NCI-H774 (cell line): ENCODE data around the gene CYP4F2.
A peak's percentile ranks its signal among the peaks of the same experiment; 100 is the strongest.
"Not testable (repeated sequence)": the region's sequence is repeated elsewhere in the genome, so short reads cannot be mapped to it uniquely, and the experiment has no call there.

ENCODE experiments used
- DNase-seq: peaks from one replicate; lab custom pipeline; 2025; lab: John Stamatoyannopoulos, UW

Gene CYP4F2

DNA sequence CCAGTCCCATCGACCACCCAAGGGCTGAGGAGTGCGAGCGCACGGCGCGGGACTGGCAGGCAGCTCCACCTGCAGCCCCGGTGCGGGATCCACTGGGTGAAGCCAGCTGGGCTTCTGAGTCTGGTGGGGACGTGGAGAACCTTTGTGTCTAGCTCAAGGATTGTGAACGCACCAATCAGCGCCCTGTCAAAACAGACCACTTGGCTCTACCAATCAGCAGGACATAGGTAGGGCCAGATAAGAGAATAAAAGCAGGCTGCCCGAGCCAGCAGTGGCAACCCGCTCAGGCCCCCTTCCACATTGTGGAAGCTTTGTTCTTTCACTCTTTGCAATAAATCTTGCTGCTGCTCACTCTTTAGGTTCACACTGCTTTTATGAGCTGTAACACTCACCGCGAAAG lies 2.2 kb upstream of the CYP4F2 start:
- DNase-seq: not testable (repeated sequence)

DNA sequence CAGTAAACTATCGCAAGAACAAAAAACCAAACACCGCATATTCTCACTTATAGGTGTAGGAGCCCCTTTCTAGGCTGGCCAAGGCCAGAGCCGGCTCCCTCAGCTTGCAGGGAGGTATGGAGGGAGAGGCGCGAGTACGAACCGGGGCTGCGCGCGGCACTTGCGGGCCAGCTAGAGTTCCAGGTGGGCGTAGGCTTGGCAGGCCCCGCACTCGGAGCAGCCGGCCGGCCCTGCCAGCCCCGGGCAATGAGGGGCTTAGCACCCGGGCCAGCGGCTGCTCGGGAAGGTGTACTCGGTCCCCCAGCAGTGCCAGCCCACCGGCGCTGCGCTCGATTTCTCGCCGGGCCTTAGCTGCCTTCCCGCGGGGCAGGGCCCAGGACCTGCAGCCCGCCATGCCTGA lies 1.7 kb upstream of the CYP4F2 start:
- DNase-seq: not testable (repeated sequence)

DNA sequence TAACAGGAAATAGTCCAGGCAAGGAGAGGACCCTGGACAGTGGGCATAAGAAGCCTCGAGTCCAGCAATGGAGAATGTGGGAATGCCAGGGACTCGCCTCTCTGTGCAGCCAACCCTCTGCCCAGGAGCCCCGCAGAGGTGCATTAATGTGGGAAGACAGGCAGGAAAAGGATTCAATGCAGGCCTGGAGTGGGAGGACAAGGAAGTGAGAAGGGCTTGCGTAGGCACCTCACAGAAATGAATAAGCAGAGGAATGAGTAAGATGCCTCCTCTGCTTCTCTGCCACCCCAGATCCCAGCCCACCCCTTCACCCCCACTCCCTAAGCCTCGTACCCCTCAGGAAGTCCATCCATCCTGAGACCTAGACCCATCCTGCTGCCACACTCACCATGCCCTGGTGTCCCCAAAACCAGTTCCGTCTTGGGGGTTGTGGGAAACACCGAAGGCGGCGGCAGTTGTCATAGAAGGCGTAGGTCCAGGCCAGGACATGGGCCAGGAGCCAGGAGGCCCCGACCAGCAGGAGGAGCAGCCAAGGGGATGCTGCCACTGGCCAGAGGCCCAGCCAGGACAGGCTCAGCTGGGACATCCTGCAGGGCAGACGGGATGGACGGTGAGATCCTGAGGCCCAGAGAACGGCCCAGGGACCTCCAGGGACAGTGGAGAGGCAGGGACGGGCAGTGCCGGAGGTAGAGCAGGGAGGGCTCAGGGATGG lies 692 bp downstream of the CYP4F2 start:
- DNase-seq: no peak

DNA sequence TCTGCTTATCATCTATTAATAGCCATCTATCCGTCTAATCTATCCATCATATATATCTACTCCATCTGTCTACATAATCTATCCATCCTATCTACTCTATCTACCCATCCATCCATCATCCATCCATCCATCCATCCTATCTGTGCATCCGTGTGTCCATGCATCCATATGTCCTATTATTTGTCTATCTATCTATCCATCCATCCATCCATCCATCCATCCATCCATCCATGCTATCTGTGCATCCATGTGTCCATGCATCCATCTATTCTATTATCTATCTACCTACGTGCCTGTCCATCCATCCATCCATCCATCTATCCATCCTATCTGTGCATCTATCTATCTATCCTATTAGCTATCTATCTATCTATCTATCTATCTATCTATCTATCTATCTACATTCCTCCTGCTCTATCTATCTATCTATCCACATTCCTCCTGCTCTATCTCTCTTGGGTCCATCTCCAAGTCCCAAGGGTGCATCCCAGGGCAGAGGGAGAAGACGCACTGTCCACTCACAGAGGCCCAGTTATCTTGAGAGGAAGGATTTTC lies 1.9 kb downstream of the CYP4F2 start:
- DNase-seq: no peak

DNA sequence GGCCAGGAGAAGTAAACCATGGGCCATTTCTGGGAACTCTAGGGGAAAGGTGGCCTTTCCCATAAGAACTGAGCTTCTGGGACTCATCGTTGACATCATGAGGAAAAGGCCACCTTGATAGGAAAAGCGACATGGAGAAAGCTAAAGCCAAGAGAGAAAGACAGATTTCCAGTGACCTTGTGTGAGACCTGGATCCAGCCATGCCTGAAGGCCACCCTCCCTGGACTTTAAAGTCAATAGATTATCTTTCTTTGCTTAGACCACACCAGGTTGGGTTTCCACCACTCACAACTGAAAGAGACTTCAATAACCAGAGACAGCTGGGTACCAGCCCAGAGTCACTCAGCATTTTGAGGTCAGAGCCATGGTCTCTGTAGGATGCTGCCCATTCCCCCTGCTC lies 3.5 kb downstream of the CYP4F2 start:
- DNase-seq: no peak

DNA sequence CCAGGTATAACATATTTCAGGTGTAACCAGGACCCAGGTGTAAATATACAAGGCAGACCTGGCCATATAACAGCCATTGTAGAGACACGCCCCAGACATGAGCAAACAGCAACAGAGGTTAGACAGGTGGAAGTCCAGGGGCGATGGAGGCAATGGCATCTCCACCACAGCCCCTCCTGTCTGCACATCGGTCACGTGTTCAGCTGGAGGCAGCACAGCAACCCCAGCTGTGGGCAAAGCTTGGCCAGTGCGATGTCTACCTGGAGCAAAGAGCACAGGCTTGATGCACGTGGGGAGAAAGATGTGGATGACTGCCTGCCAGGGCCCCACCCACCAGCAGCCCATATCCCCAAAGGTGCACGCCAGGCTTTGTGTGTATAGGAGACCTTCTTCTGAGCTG lies 4.4 kb downstream of the CYP4F2 start:
- no peak for DNase-seq

DNA sequence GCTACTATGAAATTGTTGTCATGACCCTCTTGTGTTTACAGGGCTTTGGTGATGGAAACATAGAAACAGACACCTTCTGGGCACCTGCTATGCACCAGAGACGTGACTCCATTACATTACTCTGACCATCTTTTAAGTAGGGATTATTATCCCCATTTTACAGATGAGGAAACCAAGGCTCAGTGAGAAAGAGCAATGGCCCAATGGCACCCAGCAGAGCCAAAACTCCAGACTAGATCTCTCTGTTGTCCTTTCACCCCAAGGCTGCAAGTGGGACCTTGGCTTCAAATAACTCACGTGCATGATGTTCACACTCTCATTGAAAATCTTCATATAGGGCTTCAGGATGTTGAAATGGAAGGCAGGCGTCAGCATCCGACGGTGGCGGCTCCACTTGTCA lies 5.9 kb downstream of the CYP4F2 start:
- DNase-seq: no peak

DNA sequence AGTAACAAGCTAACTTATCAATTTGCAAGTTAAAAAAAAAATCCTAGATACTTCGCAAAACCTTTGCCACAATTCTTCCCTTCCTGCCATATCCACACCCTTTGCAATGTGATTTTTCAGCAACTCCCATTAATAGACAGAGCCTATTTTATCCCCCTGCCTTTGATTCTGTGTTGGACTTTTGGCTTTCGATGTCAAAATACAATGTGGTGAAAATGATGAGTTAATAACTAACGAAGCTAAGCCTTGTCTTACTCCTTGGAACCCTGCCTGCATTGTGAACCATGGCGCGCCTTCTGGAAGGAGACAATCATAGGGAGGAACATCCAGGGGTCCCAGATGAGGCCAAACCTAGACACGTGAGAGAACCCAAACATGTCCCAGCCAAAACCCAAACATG lies 6.4 kb downstream of the CYP4F2 start:
- no peak for DNase-seq

DNA sequence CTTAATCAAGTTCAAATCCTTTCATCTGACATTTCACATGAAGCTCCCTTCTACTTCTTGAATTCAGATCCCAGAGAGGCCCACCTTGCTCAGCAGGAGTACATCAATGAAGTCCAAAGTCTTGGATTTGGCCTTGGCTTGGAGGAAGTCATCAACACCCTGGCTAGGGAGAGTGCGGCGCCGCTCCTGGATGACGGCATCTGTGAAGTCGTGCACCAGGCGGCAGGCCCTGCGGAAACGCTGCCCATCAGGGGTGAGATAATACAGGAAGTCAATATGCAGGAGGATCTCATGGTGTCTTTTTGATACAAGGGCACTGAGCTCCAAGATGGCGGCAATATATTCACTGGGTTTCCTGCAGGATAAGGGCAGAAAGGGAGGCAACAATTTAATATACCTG lies 8.5 kb downstream of the CYP4F2 start:
- not testable (repeated sequence) for DNase-seq

DNA sequence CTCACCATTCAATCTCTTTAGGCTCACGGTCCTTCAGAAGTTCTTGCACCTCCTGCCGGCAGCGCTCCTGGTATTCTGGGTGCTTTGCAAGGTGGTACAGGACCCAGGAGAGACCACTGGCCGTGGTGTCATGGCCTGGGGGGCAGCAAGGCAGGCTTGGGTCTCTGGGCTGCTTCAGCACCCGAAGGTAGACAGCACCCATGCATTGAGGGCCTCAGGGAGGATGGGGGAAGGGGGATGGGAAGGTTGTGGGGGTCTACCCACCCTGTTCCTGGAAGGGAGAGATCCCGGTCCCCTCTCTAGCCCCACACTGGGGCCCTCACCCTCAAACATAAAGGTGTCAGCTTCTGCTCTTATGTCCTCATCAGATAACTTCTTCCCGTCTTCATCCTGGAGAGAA lies 12.0 kb downstream of the CYP4F2 start:
- no peak for DNase-seq

DNA sequence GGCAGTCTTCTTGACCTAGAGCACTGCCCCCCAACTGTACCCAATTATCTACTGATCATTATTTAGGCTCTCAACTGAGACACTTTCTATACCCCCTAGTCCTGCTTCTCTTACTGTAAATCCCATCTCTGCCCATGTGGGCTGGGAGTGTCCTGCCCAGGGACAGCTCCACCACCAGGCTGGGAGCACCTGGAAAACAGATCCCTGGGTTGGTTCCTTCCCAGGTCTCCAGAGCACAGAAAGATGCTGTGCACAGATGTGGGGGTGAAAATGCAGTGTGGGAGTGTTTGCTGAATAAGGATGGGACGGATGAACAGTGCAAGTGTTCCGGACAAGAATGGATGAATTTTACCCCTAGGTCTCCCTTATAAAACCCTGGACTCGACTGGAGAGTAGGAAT lies 12.7 kb downstream of the CYP4F2 start:
- no peak for DNase-seq

DNA sequence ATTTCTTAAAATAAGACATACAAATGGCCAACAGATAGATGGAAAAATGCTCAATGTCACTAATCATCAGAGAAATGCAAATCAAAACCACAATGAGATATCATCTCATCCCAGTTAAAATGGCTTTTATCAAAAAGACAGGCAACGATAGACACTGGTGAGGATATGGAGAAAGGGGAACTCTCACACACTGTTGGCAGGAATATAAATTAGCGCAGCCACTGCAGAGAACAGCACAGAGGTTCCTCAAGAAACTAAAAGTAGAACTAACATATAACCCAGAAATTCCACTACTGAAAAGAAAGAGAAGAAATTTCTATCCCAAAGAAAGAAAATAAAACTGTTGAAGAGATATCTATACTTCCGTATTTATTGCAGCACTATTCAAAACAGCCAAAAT lies 14.5 kb downstream of the CYP4F2 start:
- DNase-seq: not testable (repeated sequence)

DNA sequence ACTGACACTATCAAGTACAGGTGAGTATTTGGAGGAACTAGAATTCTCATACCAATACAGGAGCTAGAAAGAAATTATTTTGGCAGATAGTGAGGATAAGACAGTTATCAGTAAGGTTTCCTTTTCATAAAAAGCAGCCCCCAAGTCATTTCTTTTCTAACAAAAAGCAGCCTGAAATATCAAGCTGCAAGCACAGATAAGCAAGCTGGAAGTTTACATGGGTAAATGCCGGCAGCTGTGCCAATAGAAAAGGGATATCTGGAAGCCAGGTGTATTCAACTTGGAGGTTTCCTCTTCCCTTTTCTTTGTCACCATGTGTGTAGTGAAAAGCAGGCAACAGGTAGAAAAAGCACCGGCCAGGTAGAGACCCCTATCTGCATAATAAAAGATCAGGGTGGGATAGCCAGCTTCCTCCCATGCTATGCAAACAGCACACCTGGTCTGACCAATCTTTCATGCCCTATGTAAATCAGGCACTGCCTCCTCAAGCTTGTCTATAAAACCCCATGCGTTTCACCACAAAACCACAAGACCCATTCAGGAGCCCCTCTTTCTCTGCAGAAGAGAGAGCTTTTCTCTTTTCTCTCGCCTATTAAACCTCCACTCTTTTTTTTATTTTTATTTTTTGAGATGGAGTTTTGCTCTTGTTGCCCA lies 22.9 kb downstream of the CYP4F2 start:
- DNase-seq: peak; percentile 22

DNA sequence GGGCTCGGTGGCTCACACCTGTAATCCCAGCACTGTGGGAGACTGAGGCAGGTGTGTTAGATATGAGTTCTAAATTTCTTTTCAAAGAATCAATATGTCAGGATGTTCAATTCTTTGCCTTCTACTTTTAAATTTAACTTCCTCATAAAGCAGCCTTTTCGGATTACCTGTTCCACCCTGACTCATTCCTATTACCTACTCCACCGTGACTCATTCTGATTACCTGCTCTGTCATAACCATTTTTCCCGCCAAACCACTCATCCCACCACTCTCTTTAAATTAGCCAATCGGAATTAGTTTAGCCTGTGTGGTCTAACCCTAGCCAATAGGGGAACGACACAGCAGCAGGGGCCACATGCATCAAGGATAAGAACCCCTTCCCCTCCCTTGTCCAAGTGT lies 24.1 kb downstream of the CYP4F2 start:
- not testable (repeated sequence) for DNase-seq

DNA sequence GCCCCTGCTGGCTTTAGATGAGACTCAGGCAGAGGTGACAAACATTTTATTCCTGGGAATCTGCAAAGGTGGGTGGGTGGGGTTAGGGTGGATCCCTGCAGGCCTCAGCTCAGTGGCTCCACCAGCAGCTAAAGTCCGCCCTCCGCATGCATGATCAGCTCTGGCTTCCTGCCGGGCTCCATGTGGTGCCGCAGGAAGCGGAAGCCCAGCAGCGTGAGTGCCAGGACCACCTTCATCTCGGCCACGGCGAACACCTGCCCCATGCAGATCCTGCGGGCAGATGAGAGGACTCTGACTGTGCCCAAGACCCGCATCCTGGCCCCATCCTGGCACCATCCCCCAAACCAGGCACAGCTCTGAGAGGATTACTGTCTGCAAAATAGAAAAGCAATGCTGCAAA lies 26.3 kb downstream of the CYP4F2 start:
- DNase-seq: no peak

DNA sequence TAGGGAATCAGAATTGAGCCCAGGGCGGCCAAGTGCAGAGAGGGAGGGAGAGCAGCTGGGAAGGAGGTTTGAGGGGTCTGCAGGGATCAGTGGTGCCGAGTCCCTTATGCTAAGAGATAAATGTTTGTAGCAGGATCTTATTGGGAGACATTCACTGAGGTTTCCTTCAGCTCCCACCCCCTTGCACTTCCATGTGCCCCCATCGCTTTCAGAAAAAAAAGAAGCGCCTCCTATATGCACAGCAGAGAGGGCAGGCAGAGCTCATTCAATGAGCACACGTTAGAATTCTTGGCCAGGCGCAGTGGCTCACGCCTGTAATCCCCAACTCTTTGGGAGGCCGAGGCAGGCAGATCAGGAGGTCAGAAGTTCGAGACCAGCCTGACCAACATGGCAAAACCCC lies 28.0 kb downstream of the CYP4F2 start:
- no peak for DNase-seq

DNA sequence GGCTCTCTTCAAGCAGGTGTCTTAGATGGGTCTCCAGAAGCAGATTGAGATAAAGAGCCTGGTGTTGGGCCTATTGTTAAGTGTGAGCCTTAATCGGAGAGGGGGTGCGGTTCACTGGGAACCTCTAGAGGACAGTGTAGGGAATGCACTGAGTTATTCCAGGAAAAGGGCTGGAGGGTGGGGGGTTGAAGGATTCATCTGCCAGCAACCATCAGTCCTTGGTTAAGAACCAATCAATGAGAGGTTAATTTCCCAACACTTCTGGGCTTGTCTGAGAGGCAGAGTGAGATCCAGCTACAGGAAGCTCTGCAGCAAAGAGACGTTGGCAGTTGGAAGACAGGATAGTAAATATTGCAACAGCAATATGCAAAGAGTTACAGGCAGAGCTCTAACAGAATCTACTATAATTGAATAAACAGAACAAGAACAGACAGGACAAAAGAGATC lies 28.7 kb downstream of the CYP4F2 start:
- DNase-seq: peak; percentile 72

DNA sequence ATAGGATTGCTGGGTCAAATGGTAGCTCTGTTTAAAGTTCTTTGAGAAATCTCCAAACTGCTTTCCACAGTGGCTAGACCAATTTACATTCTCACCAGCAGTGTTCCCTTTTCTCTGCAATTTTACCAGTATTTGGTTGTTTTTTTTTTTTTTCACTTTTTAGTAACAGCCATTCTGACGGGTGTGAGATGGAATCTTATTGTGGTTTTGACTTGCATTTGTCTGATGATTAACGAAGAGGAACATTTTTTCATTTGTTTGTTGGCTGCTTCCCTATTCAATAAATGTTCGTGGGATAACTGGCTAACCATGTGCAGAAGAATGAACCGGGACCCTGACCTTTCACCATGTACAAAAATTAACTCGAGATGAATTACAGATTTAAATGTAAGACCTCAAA lies 31.2 kb downstream of the CYP4F2 start:
- no peak for DNase-seq

DNA sequence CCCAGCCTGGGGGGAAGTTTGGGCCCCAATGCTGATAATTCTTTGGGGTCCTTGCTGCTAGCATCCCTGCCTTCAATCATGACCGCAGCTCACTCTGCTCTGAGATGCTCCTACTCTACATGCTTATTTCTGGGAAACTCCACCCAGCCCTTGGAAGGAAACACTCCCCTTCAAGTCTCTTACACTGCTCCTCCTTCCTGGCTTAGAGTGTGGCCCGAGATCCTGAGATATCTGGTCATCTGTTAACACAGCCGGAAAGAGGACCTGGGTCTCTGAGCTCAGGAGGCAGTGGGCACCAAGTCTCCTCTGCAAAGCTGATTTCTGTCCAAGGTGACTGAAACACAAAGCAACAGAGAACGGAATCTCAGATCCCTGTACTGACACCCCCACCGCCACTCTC lies 33.0 kb downstream of the CYP4F2 start:
- DNase-seq: no peak

DNA sequence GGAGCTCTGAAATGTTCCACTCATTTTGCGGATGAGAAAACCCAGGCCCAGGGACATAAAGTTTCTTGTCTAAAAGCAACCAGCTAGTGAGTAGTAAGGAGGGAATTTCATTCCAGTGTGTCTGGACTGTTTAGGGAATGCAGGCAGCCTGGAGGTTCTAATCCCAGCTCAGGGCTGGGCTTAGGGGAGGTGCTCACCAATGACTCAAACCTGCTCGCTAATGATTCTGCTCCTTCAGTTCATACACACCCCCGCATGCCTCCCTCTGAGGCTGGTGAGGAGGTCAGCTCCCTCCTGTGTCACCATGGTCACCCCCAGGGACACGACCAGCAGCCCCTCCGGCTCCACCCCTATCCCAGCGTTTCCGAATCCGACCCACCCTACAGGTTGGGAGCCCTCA lies 34.6 kb downstream of the CYP4F2 start:
- no peak for DNase-seq

DNA sequence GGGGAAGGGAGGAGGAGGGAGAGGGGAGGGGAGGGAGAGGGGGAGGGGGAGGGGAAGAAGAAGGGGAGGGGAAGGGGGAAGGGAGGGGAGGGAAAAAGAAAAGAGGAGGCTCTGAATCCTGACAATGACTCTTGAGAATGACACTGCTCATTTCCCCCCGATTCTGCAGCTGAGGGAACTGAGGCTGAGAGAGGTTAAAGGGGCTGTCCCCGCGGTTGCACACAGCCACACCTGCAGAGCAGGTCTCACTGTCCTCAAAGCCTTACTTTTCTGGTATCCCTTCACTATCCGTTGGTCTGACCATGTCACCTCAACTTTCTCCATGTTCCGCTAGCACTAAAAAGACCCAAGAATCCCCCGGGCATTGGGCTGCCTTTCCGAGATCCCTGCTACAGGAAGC lies 35.4 kb downstream of the CYP4F2 start:
- DNase-seq: no peak

DNA sequence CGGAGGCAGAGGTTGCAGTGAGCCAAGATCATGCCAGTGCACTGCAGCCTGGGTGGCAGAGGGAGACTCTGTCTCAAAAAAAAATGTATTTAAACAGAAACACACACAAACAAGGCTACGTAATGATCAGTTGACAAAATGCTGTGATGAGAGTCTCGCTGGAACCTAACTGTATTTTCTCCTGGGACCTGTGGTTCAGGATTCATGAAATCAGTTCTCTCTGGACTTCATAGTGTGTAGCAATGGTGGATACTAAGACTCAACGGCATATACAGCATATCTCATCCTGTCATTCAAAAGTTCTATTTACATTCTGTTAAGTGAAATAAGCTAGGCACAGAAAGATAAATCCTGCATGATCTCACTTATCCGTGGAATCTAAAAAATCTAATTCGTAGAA lies 37.4 kb downstream of the CYP4F2 start:
- no peak for DNase-seq

DNA sequence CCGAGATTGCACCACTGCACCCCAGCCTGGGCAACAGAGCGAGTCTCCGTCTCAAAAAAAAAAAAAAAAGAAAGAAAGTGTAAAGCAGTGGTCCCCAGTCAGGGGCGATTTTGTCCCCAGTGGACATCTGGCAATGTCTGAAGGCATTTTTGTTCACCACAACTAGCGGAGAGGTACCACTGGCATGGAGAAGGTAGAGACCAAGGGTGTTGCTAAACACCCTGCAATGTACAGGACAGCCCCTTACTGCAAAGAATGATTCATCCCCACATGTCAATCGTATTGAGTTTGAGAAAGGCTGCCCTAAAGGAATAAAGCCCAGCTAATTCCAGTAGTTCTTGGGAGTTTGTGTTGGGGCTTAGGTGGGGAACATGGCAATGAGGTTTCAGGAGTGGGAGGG lies 38.7 kb downstream of the CYP4F2 start:
- DNase-seq: no peak

DNA sequence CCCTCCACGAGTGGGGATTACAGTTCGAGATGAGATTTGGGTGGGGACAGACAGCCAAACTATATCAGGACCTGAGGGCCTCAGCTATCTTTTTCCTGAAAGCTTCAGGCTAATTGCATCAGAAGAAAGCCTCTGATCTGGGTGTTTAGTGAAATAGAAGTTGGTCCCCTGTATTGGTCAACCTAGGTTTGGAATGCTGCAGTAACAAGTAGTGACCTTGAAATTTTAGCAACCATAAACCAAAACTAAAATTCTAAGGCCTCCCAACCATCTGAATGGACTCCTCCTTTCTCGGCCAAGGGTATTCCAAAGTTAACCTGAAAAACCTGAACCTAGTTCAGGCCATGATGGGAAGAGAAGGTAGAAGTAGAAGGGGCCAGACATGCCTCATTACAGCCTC lies 47.5 kb downstream of the CYP4F2 start:
- no peak for DNase-seq
